MG63 (cell line): Measurements from ENCODE around the gene CRISP1. TPM values are rescaled to one million over a fixed set of nuclear protein-coding genes. Genes with fewer than 3 reads are reported as not detected.
"Not testable (repeated sequence)": the region's sequence is repeated elsewhere in the genome, so short reads cannot be mapped to it uniquely, and the experiment has no call there.

Experiments used
- DNase-seq: peaks from one replicate; pipeline ENCODE4 v3.0.0-alpha.2; 2020
- H3K27me3 ChIP-seq: fragments of 250-450 bp; sonication (Bioruptor Pico); 2 replicates; pipeline ENCODE4 v1.5.1; 2020; ENCODE audit warnings: mild to moderate bottlenecking, moderate library complexity
- H3K36me3 ChIP-seq: fragments of 250-450 bp; sonication (Bioruptor Pico); 2 replicates; pipeline ENCODE4 v1.5.1; 2020; ENCODE audit warnings: mild to moderate bottlenecking, moderate library complexity
- H3K4me3 ChIP-seq: fragments of 250-450 bp; sonication (Bioruptor Pico); 2 replicates; pipeline ENCODE4 v1.5.1; 2020; ENCODE audit warnings: mild to moderate bottlenecking, moderate library complexity
- H3K9me3 ChIP-seq: fragments of 250-450 bp; sonication (Bioruptor Pico); 2 replicates; pipeline ENCODE4 v1.5.1; 2020; ENCODE audit warnings: mild to moderate bottlenecking, moderate library complexity
- total RNA-seq: library from RNA; depleted of rRNA; stranded (reverse); fragments of >200 nt; shearing (Covaris generic); gene quantifications from 2 replicates; pipeline ENCODE4 v1.2.3, GENCODE V29; 2014; ENCODE audit warnings: low replicate concordance

CRISP1 gene
- total RNA-seq, 1 experiment from 2014 or later = not detected

GRCh38 chr6:49852975-49853374 lies 13.4 kb downstream of the CRISP1 start:
- H3K36me3 ChIP-seq = no peaks in the 10 kb centered on the region
- no peak for DNase-seq
- H3K4me3 ChIP-seq = no peak overlapping the region

DNA sequence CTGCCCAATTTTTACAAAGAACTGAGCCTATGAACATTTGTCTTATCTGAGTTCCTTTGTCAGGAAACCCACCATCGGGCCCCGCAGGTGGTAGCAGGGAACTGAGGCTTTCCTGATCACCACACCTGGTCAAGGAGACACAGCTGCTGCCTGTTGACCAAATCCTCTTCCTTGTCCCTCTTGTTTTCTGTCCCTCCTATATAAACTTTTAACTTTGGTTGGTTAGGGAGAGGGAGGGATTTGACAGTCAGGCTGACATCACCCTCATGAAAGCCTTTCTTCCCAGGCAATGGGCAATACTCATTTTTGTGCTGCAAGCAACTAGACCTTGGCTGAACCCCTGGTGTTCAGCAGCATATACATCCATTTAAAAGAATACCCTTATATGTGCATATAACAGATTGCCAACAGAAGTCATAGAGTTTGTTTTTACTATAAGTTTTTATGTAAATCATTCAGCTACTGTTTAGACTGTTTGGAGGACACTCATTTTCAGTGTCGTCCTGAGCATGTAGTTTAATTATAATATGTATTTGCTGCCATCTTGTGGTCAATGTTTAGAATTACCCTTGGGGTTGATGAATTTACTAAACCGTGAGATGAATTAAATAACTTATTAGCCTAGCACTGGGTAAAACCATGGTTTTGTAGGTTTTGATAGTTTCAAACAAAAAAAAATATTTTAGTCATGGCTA lies 17.0 kb downstream of the CRISP1 start:
- no peaks in the 10 kb centered on the region for H3K36me3 ChIP-seq
- DNase-seq = peak; percentile 40
- H3K4me3 ChIP-seq = no peak overlapping the region
- no peaks in the 10 kb centered on the region for H3K9me3 ChIP-seq
- H3K27me3 ChIP-seq = no peaks in the 10 kb centered on the region

More at GRCh38 chr6:49852975-49853374, 13.4 kb downstream of the CRISP1 start:
- no peaks in the 10 kb centered on the region for H3K9me3 ChIP-seq
- no peaks in the 10 kb centered on the region for H3K27me3 ChIP-seq

- DNase-seq = no peak
- Histone ChIP-seq H3K27me3 (no peaks in the 10 kb centered on the region), H3K9me3 (0 out of 2 replicates have a peak, but pooled peaks cover 2% of the 10 kb centered on the region), H3K36me3 (no peaks in the 10 kb centered on the region), H3K4me3 (no peak overlapping the region)
Measured at GRCh38 chr6:49847673-49848072, 18.7 kb downstream of the CRISP1 start.

- Histone ChIP-seq H3K9me3 (0 out of 2 replicates have a peak, but pooled peaks cover 2% of the 10 kb centered on the region), H3K4me3 (no peak overlapping the region), H3K27me3 (no peaks in the 10 kb centered on the region), H3K36me3 (no peaks in the 10 kb centered on the region)
- no peak for DNase-seq
Measured at GRCh38 chr6:49847014-49847413, 19.3 kb downstream of the CRISP1 start.

GRCh38 chr6:49841424-49841823 lies 24.9 kb downstream of the CRISP1 start:
- no peak for DNase-seq
- Histone ChIP-seq H3K4me3 (no peak overlapping the region), H3K9me3 (0 out of 2 replicates have a peak, but pooled peaks cover 2% of the 10 kb centered on the region)

DNA sequence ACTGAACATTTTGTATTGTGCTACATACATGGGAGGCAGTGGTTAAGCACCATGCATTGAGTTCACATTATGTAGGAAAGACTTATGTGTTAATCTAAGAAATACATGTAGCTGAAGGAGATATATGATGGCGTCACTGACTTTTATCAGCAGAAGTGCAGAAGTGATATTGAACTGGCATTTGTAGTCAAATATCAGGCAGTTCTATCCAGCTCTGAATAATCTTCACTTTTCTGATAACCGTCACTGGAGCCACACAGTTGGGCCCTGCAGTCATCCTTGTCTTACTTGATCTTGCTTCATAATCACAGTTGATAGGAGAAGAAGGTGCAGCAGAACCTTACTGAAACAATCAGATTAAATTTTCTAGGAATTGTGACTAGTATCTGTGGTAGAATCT lies 26.4 kb downstream of the CRISP1 start:
- Histone ChIP-seq H3K36me3 (no peaks in the 10 kb centered on the region), H3K27me3 (no peaks in the 10 kb centered on the region), H3K4me3 (no peak overlapping the region), H3K9me3 (0 out of 2 replicates have a peak, but pooled peaks cover 2% of the 10 kb centered on the region)
- DNase-seq = no peak

More at GRCh38 chr6:49841424-49841823, 24.9 kb downstream of the CRISP1 start:
- Histone ChIP-seq H3K36me3 (no peaks in the 10 kb centered on the region), H3K27me3 (no peaks in the 10 kb centered on the region)

DNA sequence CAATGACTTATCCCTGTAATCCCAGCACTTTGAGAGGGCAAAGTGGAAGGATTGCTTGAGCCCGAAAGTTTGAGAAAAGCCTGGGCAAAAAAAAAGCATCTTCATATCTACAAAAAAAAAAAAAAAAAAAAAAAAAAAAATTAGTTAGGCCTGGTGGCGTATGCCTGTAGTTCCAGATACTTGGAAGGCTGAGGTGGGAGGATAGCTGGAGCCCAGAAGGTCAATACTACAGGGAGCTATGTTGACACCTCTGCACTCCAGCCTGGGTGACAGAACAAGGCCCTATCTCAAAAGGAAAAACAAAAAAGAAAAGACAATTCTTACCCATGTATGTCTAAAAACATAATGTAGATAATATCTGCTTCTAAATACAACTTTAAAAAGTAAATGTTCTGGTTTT lies 27.2 kb downstream of the CRISP1 start:
- H3K4me3 ChIP-seq = no peak overlapping the region
- H3K27me3 ChIP-seq = no peaks in the 10 kb centered on the region
- no peak for DNase-seq
- H3K36me3 ChIP-seq = no peaks in the 10 kb centered on the region
- 0 out of 2 replicates have a peak, but pooled peaks cover 2% of the 10 kb centered on the region for H3K9me3 ChIP-seq

- Histone ChIP-seq H3K4me3 (no peak overlapping the region), H3K9me3 (no peaks in the 10 kb centered on the region), H3K36me3 (no peaks in the 10 kb centered on the region), H3K27me3 (no peaks in the 10 kb centered on the region)
- no peak for DNase-seq
Measured at GRCh38 chr6:49835140-49835539, 31.2 kb downstream of the CRISP1 start.

DNA sequence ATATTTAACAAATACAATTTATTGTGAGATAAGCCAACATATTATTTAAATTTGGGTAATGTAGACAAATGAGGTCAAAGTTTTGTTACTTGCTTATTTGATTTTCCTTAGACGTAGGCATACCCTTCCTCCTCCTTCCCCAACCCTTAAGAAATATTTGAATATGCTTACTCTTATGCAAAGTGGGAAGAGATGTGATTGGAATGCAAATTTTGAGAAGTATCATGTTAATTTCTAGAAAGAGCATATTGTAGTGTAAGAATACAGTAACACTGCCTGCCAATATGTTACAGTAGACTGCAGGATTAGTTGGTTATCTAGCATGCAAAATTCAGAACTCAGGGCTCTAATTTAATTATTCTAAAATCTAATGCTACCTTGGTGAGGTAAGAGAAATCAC lies 32.9 kb downstream of the CRISP1 start:
- DNase-seq = no peak
- Histone ChIP-seq H3K9me3 (no peaks in the 10 kb centered on the region), H3K27me3 (no peaks in the 10 kb centered on the region), H3K4me3 (no peak overlapping the region), H3K36me3 (no peaks in the 10 kb centered on the region)

- DNase-seq = no peak
- no peaks in the 10 kb centered on the region for H3K36me3 ChIP-seq
- peak overlapping the region; percentile 34 for H3K4me3 ChIP-seq
- H3K9me3 ChIP-seq = no peaks in the 10 kb centered on the region
- no peaks in the 10 kb centered on the region for H3K27me3 ChIP-seq
Measured at GRCh38 chr6:49826743-49827406, 39.5 kb downstream of the CRISP1 start.

DNA sequence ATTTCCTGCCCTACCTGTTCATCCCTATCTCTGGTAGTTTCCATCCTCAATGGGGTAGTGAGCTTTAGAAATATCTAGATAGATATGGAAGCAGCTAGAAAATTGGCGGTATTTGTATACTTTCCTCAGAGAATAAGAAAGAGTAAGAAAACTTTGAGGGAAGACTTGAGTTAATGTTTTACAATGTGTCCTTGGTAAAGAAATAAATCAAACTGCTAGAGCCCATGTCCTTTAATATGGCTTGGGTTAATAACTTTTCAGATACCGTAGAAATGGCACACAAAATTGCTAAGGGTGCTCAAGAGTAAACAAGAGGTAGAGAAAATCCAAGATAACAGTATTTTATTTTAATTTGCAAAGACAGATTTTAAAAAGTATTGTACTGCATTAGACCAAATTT lies 51.2 kb downstream of the CRISP1 start:
- Histone ChIP-seq H3K27me3 (no peaks in the 10 kb centered on the region), H3K9me3 (no peaks in the 10 kb centered on the region), H3K4me3 (no peak overlapping the region), H3K36me3 (no peaks in the 10 kb centered on the region)
- DNase-seq = no peak

GRCh38 chr6:49813248-49813647 lies 53.1 kb downstream of the CRISP1 start:
- peaks cover 5% of the 10 kb centered on the region; the same call in 1 of the 2 replicates for H3K9me3 ChIP-seq
- no peak for DNase-seq
- no peak overlapping the region for H3K4me3 ChIP-seq
- H3K36me3 ChIP-seq = no peaks in the 10 kb centered on the region
- no peaks in the 10 kb centered on the region for H3K27me3 ChIP-seq

DNA sequence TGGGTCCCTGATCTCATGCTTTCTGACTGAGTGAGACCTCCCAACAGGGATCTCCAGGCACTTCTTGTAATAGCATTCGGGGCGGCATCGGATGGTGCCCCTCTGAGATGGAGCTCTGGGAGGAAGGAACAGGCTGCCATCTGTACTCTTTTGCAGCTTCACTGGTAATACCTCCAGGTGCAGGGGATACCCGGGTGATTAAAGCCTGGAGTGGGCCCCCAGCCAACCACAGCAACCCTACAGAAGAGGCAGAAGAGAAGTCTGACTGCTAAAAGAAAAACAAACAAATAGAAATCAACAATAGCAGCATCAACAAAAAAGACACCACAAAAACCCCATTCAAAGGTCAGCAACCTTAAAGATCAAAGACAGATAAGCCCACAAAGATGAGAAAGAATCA lies 60.2 kb downstream of the CRISP1 start:
- no peaks in the 10 kb centered on the region for H3K36me3 ChIP-seq
- no peak for DNase-seq
- peaks cover 5% of the 10 kb centered on the region; the same call in 1 of the 2 replicates for H3K9me3 ChIP-seq
- H3K4me3 ChIP-seq = no peak overlapping the region
- no peaks in the 10 kb centered on the region; the same call in 1 of the 2 replicates for H3K27me3 ChIP-seq

GRCh38 chr6:49805246-49805645 lies 61.1 kb downstream of the CRISP1 start:
- no peaks in the 10 kb centered on the region; the same call in 1 of the 2 replicates for H3K27me3 ChIP-seq

DNA sequence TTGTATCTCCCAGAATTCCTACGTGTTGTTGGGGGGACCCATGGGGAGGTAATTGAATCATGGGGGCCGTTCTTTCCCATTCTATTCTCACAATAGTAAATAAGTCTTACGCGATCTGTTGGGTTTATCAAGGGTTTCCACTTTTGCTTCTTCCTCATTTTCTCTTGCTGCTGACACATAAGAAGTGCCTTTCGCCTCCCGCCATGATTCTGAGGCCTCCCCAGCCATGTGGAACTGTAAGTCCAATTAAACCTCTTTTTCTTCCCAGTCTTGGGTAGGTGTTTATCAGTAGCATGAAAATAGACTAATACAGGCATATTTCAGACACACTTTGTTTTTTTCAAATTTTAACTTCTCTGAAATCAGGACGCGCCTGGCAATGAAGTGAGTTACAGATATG lies 64.8 kb downstream of the CRISP1 start:
- Histone ChIP-seq H3K27me3 (no peaks in the 10 kb centered on the region), H3K9me3 (no peaks in the 10 kb centered on the region), H3K36me3 (no peaks in the 10 kb centered on the region), H3K4me3 (no peak overlapping the region)
- no peak for DNase-seq

More at GRCh38 chr6:49805246-49805645, 61.1 kb downstream of the CRISP1 start:
- no peak overlapping the region for H3K4me3 ChIP-seq
- no peak for DNase-seq
- H3K9me3 ChIP-seq = peaks cover 5% of the 10 kb centered on the region; the same call in 1 of the 2 replicates
- H3K36me3 ChIP-seq = no peaks in the 10 kb centered on the region

DNA sequence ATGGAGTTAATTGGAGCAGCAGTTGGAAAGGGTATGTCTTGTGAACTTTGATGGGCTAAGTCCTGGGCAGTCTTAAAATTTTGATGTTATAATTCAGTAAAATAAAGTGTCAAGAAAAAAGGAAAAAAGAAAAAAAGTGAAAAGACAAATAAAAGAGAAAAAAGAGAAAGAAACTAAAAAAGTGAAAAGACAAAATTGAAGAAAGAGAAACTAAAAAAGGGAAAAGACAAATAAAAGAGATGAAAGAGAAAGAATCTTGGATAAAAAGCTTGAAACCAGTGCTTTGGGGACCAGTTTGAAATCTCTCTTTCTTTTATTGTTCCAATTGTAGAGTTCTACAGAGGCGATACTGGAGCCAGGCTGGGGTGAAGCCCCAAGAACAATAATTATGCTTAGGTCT lies 67.2 kb downstream of the CRISP1 start:
- Histone ChIP-seq H3K9me3 (no peaks in the 10 kb centered on the region), H3K27me3 (no peaks in the 10 kb centered on the region), H3K4me3 (no peak overlapping the region), H3K36me3 (no peaks in the 10 kb centered on the region)
- no peak for DNase-seq

GRCh38 chr6:49796842-49797455 lies 69.4 kb downstream of the CRISP1 start:
- DNase-seq, H3K36me3 ChIP-seq, H3K9me3 ChIP-seq, H3K4me3 ChIP-seq, H3K27me3 ChIP-seq: not testable (repeated sequence)
